ENCODE data around the gene RCAN3. TPM values are rescaled to one million over a fixed set of nuclear protein-coding genes. Genes with fewer than 3 reads are reported as not detected.
A peak's percentile ranks its signal among the peaks of the same experiment; 100 is the strongest.

RCAN3 gene
- total RNA-seq, 1 experiment from 2014 or later = 29.3 TPM

DNA sequence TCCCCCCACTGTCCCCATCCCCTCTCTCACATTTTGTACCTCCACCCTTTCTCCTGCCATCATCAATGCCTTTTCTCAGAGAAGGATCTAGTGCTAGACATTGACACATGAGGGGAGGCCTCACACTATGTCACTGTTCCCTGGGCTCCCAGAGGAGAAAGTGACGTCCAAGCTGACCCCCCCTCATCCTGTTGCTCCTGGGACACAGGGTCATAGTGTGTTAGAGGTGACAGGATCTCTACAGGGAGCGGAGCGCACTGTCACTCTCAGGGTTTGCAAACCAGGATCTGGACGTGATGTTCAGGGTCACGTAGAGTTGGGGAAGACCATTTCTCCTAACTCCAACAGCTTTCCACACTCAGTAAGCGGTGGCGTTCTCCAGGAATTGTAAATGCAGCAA, 55.8 kb downstream of the RCAN3 start:
- no peak for DNase-seq
- Histone ChIP-seq H3K27me3 (ENCODE audit: control insufficient read depth, insufficient read depth, low read length) (peaks cover 32% of the 10 kb centered on the region), H3K36me3 (replicated peaks; ENCODE audit: control insufficient read depth, insufficient read depth, low read length) (no peaks in the 10 kb centered on the region), H3K4me3 (ENCODE audit: insufficient read depth, low read depth, low read length) (no peak overlapping the region)

DNA sequence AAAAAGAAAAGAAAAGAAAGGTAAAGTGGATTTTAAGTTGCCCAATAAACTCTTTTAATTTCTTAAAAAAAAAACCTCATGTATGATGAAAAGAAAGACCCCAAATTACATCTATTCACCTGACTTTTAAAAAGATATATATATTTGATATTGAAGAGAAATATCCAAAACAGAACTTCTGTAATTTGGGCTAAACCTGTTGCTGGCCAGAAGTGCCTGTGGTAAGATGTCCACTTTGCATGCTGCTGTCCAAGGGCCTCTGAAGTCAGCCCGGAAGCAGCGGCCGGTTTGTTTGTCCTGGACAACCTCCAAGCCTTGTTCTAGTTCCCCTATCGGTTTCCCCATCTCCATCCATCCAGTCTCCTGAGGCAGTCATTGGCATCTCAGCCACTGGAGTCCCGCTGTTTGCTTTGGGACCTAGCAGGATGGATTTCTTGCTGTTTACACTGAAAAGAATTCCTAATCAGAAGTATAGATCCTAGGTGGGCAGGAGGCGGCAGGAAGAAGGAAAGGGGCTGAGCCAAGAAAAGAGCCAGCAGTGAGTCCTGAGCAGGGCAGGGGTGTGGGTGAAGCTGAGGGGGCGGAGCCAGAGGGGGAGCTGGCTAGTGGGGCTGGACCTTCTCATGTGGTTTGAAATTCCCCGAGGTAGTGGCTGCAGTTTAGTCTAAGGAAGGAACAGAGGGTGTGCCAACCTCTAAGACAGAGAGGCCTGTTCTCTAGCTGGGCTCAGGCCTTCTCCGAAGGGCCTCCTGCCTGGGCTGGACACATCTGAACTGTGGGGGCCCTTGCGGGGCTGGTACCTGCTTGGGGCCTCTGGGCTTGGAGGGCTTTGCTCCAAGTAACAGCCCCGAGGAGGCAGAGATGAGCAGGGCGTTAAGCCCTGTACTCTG, 56.5 kb downstream of the RCAN3 start:
- DNase-seq = peak; percentile 89
- no peaks in the 10 kb centered on the region for H3K36me3 ChIP-seq (replicated peaks; ENCODE audit: control insufficient read depth, insufficient read depth, low read length)
- peaks cover 30% of the 10 kb centered on the region for H3K27me3 ChIP-seq (ENCODE audit: control insufficient read depth, insufficient read depth, low read length)
- H3K4me3 ChIP-seq (ENCODE audit: insufficient read depth, low read depth, low read length) = no peak overlapping the region

DNA sequence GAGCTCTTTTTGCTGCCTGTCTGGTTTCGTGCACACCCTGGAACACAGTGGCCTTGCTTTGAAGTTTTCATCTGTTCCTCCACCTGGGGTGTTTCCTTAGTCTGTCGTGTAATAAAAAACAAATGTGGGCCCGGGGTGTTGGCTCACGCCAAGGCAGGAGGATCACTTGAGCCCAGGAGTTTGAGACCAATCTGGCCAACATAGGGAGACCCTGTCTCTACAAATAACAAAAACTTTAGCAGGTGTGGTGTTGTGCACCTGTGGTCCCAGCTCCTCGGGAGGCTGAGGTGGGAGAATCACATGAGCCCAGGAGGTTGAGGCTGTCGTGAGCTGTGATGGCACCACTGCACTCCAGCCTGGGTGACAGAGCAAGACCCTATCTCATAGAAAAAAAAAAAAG, 57.7 kb downstream of the RCAN3 start:
- DNase-seq = no peak

DNA sequence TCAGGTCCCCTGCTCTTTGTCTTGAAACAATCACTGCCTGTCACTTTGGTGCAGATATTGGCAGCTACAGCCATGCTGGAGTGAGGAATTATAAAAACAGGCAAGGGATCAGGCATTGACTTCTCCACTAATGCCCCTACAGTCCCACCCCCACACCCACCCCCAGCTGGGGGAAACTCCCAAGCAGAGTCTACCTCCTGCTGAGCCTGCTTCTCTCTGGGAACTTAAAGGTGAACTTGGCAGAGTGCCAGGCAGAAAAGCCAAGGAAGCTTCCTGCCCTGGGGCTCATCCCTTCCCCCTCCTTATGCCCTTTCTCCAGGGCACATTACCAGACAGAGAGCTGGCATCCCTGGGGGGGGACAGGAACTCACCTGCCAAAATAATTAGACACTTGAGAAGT, 60.0 kb downstream of the RCAN3 start:
- no peaks in the 10 kb centered on the region for H3K36me3 ChIP-seq (replicated peaks; ENCODE audit: control insufficient read depth, insufficient read depth, low read length)
- H3K4me3 ChIP-seq (ENCODE audit: insufficient read depth, low read depth, low read length) = no peak overlapping the region
- DNase-seq = no peak
- H3K27me3 ChIP-seq (ENCODE audit: control insufficient read depth, insufficient read depth, low read length) = no peaks in the 10 kb centered on the region; the same call in 1 of the 2 replicates

More for the DNA sequence above, 57.7 kb downstream of the RCAN3 start:
- H3K27me3 ChIP-seq (ENCODE audit: control insufficient read depth, insufficient read depth, low read length) = peaks cover 20% of the 10 kb centered on the region
- H3K4me3 ChIP-seq (ENCODE audit: insufficient read depth, low read depth, low read length) = no peak overlapping the region
- H3K36me3 ChIP-seq (replicated peaks; ENCODE audit: control insufficient read depth, insufficient read depth, low read length) = no peaks in the 10 kb centered on the region

DNA sequence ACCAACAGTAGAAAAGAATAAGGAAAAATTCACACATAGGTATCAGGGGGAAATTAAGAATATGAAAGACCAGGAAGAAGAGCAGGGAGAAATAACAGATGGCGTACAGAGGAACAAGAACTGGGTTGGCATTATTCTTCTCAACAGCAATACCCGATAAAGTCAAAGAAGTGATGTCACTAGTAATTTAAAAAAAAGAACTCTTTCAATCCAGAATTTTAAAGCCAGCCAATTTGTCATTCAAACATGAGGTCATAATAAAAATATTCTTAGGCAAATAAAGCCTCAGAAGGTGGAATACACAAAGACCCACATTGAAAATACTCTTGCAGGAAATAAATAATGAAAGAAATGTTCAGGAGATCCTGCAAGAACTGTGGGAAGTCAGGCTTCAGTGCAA, 62.1 kb downstream of the RCAN3 start:
- Histone ChIP-seq H3K36me3 (replicated peaks; ENCODE audit: control insufficient read depth, insufficient read depth, low read length) (no peaks in the 10 kb centered on the region), H3K27me3 (ENCODE audit: control insufficient read depth, insufficient read depth, low read length) (no peaks in the 10 kb centered on the region), H3K4me3 (ENCODE audit: insufficient read depth, low read depth, low read length) (no peak overlapping the region)
- no peak for DNase-seq

DNA sequence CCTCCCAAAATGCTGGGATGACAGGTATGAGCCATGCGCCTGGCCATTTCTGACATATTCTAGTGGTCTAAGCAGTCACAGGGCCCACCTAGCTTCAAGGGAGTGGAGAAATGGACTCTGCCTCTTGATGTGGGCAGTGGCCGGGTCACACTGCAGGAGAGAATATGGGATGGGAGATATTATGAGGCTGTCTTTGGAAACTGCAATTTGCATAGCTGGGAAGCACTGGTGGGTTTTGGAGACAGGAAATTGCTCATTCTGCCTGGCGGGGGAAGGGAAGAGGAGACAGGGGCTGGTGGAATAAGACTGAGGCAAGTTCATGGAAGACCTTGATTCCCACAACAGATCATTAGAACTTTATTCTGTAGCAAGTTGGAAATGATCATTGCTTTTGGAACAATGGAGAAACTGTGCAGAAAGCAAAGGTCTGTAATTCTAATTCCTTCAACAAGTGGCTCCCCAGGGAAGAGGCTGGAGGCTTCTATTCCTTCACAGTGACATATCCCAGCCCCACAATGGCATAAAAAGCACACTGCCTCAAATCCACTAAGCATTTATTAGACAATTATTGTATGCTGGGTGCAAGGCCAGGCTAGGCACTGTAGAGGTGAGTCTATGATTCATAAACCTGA, 63.7 kb downstream of the RCAN3 start:
- Histone ChIP-seq H3K27me3 (ENCODE audit: control insufficient read depth, insufficient read depth, low read length) (no peaks in the 10 kb centered on the region), H3K36me3 (replicated peaks; ENCODE audit: control insufficient read depth, insufficient read depth, low read length) (no peaks in the 10 kb centered on the region), H3K4me3 (ENCODE audit: insufficient read depth, low read depth, low read length) (no peak overlapping the region)
- no peak for DNase-seq

DNA sequence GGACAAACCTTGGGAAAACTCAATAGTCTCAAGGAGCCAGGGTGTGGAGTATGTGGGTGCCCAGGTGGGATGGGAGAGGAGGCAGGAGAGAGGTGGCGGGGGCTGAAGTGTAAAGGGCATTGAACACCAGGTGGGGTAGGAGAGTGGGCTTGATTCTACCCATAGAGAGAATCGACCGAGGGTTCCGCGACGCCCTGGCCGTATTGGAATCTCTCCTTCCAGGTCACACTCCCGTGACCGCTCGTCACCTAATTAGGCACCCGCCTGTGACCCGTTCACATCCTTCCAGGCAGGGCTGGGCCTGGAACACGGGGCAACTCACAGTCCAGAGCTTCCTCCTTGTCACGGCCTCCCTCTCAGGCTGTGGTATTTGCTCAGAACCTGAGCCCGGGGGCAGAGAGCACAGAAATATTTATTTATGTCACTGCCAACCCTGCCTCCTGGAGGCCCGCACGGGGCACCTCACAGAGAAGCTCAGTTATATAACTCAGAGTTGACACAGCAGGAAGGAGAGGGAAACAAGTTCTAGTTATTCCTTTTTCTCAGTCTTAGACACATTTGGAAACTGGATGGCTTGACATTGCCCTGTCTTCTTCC, 65.3 kb downstream of the RCAN3 start:
- H3K4me3 ChIP-seq (ENCODE audit: insufficient read depth, low read depth, low read length) = no peak overlapping the region
- no peak for DNase-seq

DNA sequence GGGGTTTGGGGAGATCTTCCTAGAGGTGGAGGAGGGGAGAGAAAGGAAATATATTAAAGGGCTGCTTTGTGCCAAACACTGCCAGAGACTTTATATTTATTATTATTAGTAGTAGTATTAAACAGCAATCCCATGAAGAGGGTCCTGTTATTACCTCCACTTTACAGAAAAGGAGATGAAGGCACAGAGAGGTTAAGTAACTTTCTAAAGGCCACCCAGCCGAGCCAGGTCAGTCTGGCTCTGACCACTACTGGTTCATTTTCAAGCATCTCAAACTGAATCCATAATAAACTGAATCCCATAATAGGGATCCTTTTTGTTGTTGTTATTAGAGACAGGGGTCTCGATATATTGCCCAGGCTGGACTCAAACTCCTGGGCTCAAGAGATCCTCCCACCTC, 65.8 kb downstream of the RCAN3 start:
- Histone ChIP-seq H3K27me3 (ENCODE audit: control insufficient read depth, insufficient read depth, low read length) (no peaks in the 10 kb centered on the region), H3K36me3 (replicated peaks; ENCODE audit: control insufficient read depth, insufficient read depth, low read length) (no peaks in the 10 kb centered on the region), H3K4me3 (ENCODE audit: insufficient read depth, low read depth, low read length) (no peak overlapping the region)
- DNase-seq = no peak

More for the DNA sequence above, 65.3 kb downstream of the RCAN3 start:
- no peaks in the 10 kb centered on the region for H3K36me3 ChIP-seq (replicated peaks; ENCODE audit: control insufficient read depth, insufficient read depth, low read length)
- no peaks in the 10 kb centered on the region for H3K27me3 ChIP-seq (ENCODE audit: control insufficient read depth, insufficient read depth, low read length)

DNA sequence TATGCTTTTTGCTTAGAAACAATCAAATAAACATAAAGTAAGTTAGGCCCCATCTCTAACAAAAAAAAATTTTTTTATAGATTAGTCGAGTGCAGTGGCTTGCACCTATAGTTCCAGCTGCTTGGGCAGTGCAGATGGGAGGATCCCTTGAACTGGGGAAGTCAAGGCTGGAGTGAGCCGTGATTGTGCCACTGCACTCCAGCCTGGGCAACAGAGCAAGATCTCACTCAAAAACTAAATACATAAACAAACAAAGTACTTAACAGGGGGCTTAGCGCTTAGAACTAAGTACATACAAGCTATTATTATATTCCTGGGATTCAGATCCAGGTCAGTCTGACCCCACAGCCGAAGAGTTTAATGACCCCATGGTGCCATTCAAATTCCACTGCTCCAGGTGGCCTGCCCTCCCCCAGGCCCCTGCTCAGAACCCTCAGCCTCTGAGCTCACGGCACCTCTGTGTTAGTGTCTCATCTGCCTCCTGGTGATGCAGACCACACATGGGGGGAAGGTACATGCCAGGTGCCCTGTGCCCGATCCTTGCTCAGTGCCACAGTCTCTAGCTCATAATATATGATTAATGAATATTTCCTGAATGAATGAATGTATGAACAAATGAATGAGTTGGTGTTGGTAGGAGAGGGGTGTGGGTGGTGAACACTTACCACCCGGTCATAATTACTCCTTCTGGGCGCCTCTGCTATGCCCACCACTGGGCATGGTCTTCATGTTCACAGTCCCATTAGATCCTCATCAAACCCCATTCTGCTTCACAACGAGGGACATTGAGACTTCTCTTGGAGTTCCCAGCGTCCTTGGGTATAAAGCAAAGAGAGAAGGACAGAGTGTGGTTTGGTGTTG, 67.9 kb downstream of the RCAN3 start:
- Histone ChIP-seq H3K4me3 (ENCODE audit: insufficient read depth, low read depth, low read length) (no peak overlapping the region), H3K27me3 (ENCODE audit: control insufficient read depth, insufficient read depth, low read length) (no peaks in the 10 kb centered on the region), H3K36me3 (replicated peaks; ENCODE audit: control insufficient read depth, insufficient read depth, low read length) (no peaks in the 10 kb centered on the region)
- DNase-seq = no peak

DNA sequence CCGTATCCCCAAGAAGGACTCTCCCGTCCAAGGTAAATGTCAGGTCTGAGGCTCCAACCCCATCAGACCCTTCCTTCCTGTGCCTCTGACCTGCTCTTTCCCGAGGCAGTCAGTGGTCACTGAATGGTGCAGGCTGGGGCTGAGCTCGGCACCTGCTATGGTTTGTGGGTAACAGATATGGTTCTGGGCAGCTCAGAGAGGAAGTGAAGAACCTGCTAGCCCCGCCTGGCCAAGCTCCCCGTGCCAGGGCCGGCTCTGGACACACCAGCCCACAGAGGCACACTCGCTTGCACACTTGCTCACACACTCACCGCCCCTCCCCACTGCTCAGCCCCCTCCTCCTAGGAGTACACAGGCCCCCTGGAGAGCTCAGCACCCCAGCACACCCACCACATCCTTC, 69.7 kb downstream of the RCAN3 start:
- H3K27me3 ChIP-seq (ENCODE audit: control insufficient read depth, insufficient read depth, low read length) = no peaks in the 10 kb centered on the region
- DNase-seq = no peak
- no peaks in the 10 kb centered on the region for H3K36me3 ChIP-seq (replicated peaks; ENCODE audit: control insufficient read depth, insufficient read depth, low read length)
- H3K4me3 ChIP-seq (ENCODE audit: insufficient read depth, low read depth, low read length) = no peak overlapping the region

DNA sequence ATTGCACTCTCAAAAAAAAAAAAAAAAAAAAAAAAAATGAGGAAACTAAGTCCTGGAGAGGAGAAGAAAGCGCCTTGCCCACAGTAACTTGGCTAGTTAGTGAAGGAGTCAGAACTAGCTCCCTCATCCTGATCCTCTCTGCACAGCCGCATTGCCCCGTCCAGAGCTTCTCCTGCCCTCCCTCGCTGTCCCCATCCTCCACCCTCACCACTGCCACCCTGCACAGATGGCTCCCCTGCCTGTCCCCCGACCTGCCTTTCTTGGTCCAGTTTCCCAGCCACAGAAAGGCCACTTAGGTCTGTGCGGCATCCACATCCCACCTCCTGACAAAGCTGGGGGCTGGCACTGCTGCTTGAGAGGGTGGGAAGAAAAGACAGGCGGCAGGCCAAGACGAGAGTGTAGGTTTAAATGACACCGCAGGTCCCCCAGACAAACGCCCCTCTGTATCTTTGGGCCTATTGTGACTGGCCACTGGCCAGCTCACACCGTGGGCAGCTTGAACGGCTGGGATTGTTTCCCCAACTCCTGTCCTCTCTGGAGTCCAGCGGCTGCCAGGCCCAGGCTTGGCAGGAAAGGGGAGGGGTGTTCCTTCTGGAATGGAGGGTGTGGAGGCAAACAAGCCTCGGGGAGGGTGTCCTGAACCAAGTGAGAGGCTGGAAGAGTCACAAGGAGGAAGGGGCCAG, 73.4 kb downstream of the RCAN3 start:
- Histone ChIP-seq H3K36me3 (replicated peaks; ENCODE audit: control insufficient read depth, insufficient read depth, low read length) (no peaks in the 10 kb centered on the region), H3K4me3 (ENCODE audit: insufficient read depth, low read depth, low read length) (no peak overlapping the region), H3K27me3 (ENCODE audit: control insufficient read depth, insufficient read depth, low read length) (no peaks in the 10 kb centered on the region)
- DNase-seq = no peak

DNA sequence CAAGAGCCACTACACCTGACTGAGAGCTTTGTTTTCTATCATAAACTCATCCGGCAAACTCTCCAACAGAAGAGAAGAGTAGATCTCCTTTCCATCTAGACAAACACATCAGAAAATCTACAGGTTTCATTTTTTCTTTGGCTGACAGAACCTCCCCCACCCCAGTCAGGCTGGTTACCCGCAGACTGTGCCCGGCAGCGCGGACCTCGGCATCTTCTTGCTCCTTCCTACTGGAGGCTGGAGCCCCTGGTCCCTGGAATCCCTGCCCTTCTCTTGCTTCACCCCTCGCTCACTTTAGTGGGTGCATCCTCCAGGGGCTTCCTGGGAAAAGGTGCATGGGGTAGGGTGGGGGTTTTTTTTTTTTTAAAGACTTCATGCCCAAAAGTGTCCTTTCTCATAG, 76.2 kb downstream of the RCAN3 start:
- H3K4me3 ChIP-seq (ENCODE audit: insufficient read depth, low read depth, low read length) = no peak overlapping the region
- no peaks in the 10 kb centered on the region for H3K27me3 ChIP-seq (ENCODE audit: control insufficient read depth, insufficient read depth, low read length)
- no peak for DNase-seq
- H3K36me3 ChIP-seq (replicated peaks; ENCODE audit: control insufficient read depth, insufficient read depth, low read length) = no peaks in the 10 kb centered on the region

DNA sequence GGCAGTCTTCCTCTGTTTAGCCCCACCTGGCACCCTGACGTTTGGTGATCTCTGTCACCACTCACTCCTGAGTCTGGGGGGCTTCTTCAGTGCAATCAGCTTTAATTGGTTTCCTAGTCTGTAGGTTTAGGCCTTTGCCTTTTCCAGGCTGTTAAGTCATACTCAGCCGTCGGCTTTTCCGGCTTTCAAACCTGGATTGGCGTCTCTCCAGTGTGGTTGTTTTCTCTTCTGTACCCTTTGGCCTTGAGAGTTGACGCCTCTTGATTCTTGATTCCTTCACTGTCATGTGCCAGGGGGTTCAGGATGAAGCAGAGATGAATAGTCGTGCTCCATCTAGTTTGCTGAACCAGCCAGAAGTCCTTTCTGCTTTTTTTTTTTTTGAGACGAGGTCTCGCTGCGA, 78.1 kb downstream of the RCAN3 start:
- DNase-seq = no peak
- H3K36me3 ChIP-seq (replicated peaks; ENCODE audit: control insufficient read depth, insufficient read depth, low read length) = no peaks in the 10 kb centered on the region
- H3K27me3 ChIP-seq (ENCODE audit: control insufficient read depth, insufficient read depth, low read length) = no peaks in the 10 kb centered on the region; the same call in 1 of the 2 replicates
- no peak overlapping the region for H3K4me3 ChIP-seq (ENCODE audit: insufficient read depth, low read depth, low read length)

DNA sequence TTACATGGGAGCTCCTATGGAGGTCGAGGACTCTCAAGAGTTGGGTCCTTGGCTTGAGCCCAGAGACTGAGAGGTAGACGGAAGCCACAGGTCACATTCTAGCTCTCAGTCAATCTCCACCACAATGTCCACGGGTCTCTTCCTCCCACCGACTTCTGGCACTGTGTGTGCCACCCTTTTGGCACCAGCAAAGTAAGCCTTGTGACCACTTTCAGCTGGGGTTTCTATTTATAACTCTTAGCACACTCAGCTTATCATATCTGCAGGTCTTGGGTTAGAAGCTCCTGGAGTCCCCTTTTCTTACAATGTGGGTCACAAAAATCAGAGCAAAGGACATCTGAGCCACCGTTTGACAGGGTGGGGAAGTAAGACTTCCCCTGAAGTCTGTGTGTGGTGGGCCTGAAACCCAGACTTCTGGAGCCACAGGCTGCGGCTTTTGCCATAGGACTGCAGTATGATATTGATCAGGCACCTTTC, 81.6 kb downstream of the RCAN3 start:
- Histone ChIP-seq H3K4me3 (ENCODE audit: insufficient read depth, low read depth, low read length) (no peak overlapping the region), H3K36me3 (replicated peaks; ENCODE audit: control insufficient read depth, insufficient read depth, low read length) (no peaks in the 10 kb centered on the region), H3K27me3 (ENCODE audit: control insufficient read depth, insufficient read depth, low read length) (no peaks in the 10 kb centered on the region; the same call in 1 of the 2 replicates)
- DNase-seq = no peak
